Retinal pigment epithelial cell (primary cell): ENCODE measurements around the gene ABCC12.
A peak's percentile ranks its signal among the peaks of the same experiment; 100 is the strongest.

Experiments
- DNase-seq: peaks from one replicate; pipeline ENCODE4 v3.0.0-alpha.2; 2010; ENCODE audit warnings: low read depth
- H3K4me3 ChIP-seq: 2 replicates; pipeline ENCODE4 v1.5.1; 2011; ENCODE audit warnings: mild to moderate bottlenecking, low read length, control low read depth, moderate library complexity
- CTCF ChIP-seq: conservative IDR thresholded peaks from 2 replicates; pipeline ENCODE4 v1.5.1; 2011; ENCODE audit warnings: low read depth, low read length, control low read depth, inconsistent platforms

ABCC12 gene

GRCh38 chr16:48164907-48165715 is 9.3 kb upstream of the ABCC12 start:
- peak; percentile 83 for TF ChIP-seq CTCF
- H3K4me3 ChIP-seq = no peak overlapping the region
- no peak for DNase-seq

GRCh38 chr16:48162839-48163410 is 7.1 kb upstream of the ABCC12 start:
- TF ChIP-seq CTCF = no peak
- no peak overlapping the region for H3K4me3 ChIP-seq
- no peak for DNase-seq

GRCh38 chr16:48161906-48162305 is 6.1 kb upstream of the ABCC12 start:
- no peak for DNase-seq
- H3K4me3 ChIP-seq = no peak overlapping the region
- no peak for TF ChIP-seq CTCF

GRCh38 chr16:48160575-48160974 is 4.8 kb upstream of the ABCC12 start:
- DNase-seq = no peak
- no peak overlapping the region for H3K4me3 ChIP-seq
- no peak for TF ChIP-seq CTCF

GRCh38 chr16:48158296-48158695 is 2.5 kb upstream of the ABCC12 start:
- TF ChIP-seq CTCF = no peak
- H3K4me3 ChIP-seq = no peak overlapping the region
- DNase-seq = peak; percentile 27

GRCh38 chr16:48157794-48158193 is 2.0 kb upstream of the ABCC12 start:
- no peak for DNase-seq
- peak; percentile 2 for TF ChIP-seq CTCF

GRCh38 chr16:48157302-48157701 is 1.5 kb upstream of the ABCC12 start:
- DNase-seq = no peak
- TF ChIP-seq CTCF = no peak

More at GRCh38 chr16:48157794-48158193, 2.0 kb upstream of the ABCC12 start:
- no peak overlapping the region for H3K4me3 ChIP-seq

More at GRCh38 chr16:48157302-48157701, 1.5 kb upstream of the ABCC12 start:
- H3K4me3 ChIP-seq = no peak overlapping the region
